ENCODE results near the gene ASTL.

Gene ASTL

DNA sequence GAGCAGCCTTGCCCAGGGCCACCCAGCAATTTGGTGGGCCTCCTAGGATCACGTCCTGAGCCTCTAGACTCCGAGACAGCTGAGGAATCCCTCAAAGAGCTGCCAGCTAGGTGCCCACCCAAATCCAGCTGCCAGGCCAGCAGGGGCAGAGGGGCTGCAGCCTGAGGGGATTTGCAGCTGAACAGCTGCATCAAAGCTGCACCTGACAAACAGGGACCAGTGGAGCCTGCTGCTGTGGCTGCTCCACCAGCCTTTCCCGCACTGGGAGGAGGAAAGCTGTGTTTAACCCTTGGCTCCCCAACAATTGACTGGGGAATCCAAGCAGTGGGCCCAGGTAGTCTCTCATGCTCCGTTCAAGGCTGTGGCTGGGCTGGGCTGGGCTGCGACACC is 30.2 kb downstream of the ASTL start:
- Histone ChIP-seq H3K27me3 (peaks cover 19% of the 10 kb centered on the region), H3K27ac (no peak overlapping the region), H3K4me3 (ENCODE audit: low read depth in 1 of 2, low read length in 1 of 2) (no peak overlapping the region), H3K4me1 (ENCODE audit: control insufficient read depth in 1 of 2, insufficient read depth in 1 of 2, low read depth in 1 of 2, low read length in 1 of 2) (no peaks in the 10 kb centered on the region), H3K9me3 (peaks cover 11% of the 10 kb centered on the region), H3K36me3 (no peaks in the 10 kb centered on the region)
- TF ChIP-seq, protein P1, sequence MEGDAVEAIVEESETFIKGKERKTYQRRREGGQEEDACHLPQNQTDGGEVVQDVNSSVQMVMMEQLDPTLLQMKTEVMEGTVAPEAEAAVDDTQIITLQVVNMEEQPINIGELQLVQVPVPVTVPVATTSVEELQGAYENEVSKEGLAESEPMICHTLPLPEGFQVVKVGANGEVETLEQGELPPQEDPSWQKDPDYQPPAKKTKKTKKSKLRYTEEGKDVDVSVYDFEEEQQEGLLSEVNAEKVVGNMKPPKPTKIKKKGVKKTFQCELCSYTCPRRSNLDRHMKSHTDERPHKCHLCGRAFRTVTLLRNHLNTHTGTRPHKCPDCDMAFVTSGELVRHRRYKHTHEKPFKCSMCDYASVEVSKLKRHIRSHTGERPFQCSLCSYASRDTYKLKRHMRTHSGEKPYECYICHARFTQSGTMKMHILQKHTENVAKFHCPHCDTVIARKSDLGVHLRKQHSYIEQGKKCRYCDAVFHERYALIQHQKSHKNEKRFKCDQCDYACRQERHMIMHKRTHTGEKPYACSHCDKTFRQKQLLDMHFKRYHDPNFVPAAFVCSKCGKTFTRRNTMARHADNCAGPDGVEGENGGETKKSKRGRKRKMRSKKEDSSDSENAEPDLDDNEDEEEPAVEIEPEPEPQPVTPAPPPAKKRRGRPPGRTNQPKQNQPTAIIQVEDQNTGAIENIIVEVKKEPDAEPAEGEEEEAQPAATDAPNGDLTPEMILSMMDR (IDR thresholded peaks at IDR 0.05), result no peak

DNA sequence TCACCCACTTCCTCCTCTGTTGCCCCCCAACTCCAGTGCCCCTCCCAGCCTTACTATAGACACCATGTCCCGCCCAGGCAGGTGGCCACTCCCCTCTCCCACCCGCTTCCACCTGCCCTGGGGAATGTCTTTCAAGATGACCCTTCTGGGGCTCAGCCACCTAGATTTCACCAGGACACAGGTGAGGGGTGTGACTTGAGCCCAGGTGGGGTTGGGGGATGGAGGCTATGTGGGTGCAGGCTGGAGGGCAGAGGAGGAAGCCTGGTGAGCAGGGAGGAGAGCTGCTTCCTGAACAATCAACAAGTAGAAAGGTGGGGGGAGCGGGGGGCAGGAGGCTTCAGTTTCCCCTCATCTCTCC is 30.6 kb downstream of the ASTL start:
- Histone ChIP-seq H3K27ac (no peak overlapping the region), H3K4me1 (ENCODE audit: control insufficient read depth in 1 of 2, insufficient read depth in 1 of 2, low read depth in 1 of 2, low read length in 1 of 2) (no peaks in the 10 kb centered on the region), H3K36me3 (no peaks in the 10 kb centered on the region), H3K9me3 (peaks cover 11% of the 10 kb centered on the region), H3K27me3 (peaks cover 19% of the 10 kb centered on the region), H3K4me3 (ENCODE audit: low read depth in 1 of 2, low read length in 1 of 2) (no peak overlapping the region)
- TF ChIP-seq, protein P1 (IDR thresholded peaks at IDR 0.05), result no peak

DNA sequence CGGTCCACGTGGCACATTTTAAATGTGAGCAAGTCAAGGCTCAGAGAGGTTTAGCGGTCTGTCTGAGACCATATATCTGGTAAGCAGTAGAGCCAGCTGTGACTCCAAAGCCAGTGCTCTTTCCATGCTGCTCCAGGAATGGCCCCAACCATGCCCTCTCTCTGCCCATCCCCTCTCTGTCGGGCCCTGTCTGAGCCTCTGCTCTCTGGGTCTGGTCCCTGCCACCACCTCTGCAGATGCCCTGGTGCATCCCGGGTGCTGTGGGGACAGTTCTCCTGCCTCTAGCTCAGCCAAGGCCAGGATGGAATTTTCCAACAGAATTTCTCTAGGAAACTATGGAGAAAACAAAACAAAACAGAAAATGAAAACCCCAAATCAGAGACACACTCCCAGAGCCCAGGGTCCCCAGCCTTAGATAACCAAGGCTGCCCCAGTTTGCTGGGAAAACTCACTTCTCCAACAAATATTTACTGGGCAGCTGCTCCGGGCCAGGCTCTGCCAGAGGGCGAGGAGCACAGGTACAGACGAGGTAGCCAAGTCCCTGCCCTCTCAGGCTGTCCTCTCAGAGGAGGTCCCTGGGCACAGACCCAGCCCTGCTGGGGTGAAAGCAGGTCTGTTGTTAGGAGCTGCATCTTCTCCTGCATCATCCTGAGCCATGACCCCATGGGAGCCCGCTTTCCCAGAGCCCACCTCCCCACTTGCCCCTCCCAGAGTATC is 31.2 kb downstream of the ASTL start:
- Histone ChIP-seq H3K9me3 (peaks cover 11% of the 10 kb centered on the region), H3K36me3 (no peaks in the 10 kb centered on the region), H3K27me3 (peaks cover 19% of the 10 kb centered on the region), H3K4me1 (ENCODE audit: control insufficient read depth in 1 of 2, insufficient read depth in 1 of 2, low read depth in 1 of 2, low read length in 1 of 2) (no peaks in the 10 kb centered on the region), H3K27ac (no peak overlapping the region), H3K4me3 (ENCODE audit: low read depth in 1 of 2, low read length in 1 of 2) (no peak overlapping the region)
- TF ChIP-seq, protein P1 (IDR thresholded peaks at IDR 0.05), result no peak

DNA sequence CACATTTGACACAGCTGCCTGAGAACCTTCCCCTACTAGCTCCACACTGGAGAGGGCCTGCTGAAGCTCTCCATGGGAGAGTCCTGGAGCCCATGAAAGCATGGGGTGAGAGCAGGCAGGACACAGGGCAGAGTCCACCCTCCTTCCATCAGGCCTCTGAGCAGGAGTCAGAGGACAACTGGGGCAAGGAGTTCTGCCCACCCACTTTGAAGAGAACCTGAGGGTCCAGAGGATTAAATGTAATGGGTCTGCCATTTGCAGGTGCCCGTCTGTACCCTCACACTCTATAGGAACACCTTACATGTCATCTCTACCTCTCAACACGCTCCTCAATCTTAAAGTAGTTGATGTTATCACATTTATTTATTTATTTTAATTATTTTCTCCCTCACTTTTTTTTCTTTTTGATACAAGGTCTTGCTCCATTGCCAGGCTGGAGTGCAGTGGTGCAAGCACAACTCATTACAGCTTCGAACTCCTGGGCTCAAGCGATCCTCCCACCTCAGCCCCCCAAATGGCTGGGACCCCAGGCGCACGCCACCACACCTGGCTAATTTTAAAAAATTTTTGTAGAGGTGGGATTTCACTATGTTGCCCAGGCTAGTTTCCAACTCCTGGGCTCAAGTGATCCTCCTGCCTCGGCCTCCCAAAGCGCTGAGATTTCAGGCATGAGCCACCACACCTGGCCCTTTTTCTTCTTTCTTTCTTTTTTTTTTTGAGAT is 32.1 kb downstream of the ASTL start:
- no peaks in the 10 kb centered on the region for H3K36me3 ChIP-seq
- peaks cover 11% of the 10 kb centered on the region for H3K9me3 ChIP-seq
- TF ChIP-seq, protein P1 (IDR thresholded peaks at IDR 0.05), result no peak
- H3K27ac ChIP-seq, result no peak overlapping the region
- H3K4me1 ChIP-seq (ENCODE audit: control insufficient read depth in 1 of 2, insufficient read depth in 1 of 2, low read depth in 1 of 2, low read length in 1 of 2), result no peaks in the 10 kb centered on the region
- H3K27me3 ChIP-seq, result peaks cover 19% of the 10 kb centered on the region
- H3K4me3 ChIP-seq (ENCODE audit: low read depth in 1 of 2, low read length in 1 of 2), result no peak overlapping the region

DNA sequence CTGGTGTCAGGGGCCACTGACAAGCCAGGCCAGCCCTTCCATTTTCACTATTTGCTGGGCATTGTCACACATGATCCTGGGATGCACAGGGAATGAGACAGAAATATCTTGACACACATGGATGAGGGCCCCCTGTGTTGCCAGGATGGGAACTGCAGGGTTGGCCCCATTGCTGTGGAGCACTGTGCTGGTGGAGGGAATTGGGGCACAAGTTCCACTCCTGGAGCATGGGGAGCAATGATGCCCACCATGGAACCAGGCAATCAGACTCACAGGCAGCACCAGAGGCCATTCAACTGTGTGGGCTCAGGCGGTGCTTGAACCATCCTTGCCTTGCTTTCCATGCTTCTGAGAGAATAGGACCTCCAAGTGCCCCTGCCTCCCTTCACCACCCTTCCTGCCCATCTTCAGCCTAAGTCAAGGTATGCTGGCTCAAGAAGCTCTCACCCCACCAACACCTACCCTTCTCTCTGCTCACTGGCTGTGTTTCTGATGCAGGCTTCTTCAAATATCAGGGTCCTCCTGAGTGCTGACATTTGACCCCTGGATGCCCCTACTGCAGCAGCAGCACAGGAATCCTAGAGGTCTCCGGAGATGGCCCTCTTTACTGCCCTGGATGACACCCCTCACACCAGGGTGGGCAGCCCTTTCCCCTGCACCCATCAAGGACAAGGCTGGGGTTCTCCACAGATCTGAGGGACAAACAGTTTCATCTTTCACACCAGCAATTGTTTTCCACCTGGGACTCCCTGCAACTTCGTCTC is 33.0 kb downstream of the ASTL start:
- H3K4me3 ChIP-seq (ENCODE audit: low read depth in 1 of 2, low read length in 1 of 2), result no peak overlapping the region
- TF ChIP-seq, protein P1 (IDR thresholded peaks at IDR 0.05), result no peak
- H3K36me3 ChIP-seq, result no peaks in the 10 kb centered on the region
- no peak overlapping the region for H3K27ac ChIP-seq
- peaks cover 11% of the 10 kb centered on the region for H3K9me3 ChIP-seq
- no peaks in the 10 kb centered on the region for H3K4me1 ChIP-seq (ENCODE audit: control insufficient read depth in 1 of 2, insufficient read depth in 1 of 2, low read depth in 1 of 2, low read length in 1 of 2)
- H3K27me3 ChIP-seq, result peaks cover 19% of the 10 kb centered on the region

All from neutrophil (primary cell).